ENCODE results near the gene AMPD2.
"Not testable (repeated sequence)": the region's sequence is repeated elsewhere in the genome, so short reads cannot be mapped to it uniquely, and the experiment has no call there.

Gene AMPD2

GRCh38 chr1:109676683-109677381, 57.2 kb downstream of the AMPD2 start:
- not testable (repeated sequence) for DNase-seq (ENCODE audit: low spot score); FAIRE-seq

DNA sequence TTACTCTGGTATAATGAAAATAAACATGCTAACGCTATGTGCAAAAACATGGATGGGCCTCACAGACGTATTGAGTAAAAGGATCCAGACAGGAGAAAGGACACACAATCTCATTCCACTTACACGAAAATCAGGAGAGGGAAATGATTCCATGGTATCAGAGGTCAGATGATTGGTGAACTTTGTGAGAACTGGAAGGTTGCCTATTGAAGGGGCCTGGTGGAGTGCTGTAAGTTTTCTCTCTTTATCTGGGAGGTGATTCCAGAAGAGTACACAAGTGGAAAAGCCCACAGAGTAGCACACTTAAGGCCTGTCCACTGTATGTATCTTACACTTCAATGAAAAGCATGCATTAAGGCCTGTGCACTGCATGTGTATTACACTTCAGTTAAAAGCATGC, 57.8 kb downstream of the AMPD2 start:
- FAIRE-seq (no peak), DNase-seq (ENCODE audit: low spot score) (no peak)

- not testable (repeated sequence) for FAIRE-seq; DNase-seq (ENCODE audit: low spot score)
These were observed 59.0 kb downstream of the AMPD2 start for GRCh38 chr1:109678637-109679036.
